Measurements from ENCODE around the gene PPA2.
A peak's percentile ranks its signal among the peaks of the same experiment; 100 is the strongest.

The PPA2 gene

DNA sequence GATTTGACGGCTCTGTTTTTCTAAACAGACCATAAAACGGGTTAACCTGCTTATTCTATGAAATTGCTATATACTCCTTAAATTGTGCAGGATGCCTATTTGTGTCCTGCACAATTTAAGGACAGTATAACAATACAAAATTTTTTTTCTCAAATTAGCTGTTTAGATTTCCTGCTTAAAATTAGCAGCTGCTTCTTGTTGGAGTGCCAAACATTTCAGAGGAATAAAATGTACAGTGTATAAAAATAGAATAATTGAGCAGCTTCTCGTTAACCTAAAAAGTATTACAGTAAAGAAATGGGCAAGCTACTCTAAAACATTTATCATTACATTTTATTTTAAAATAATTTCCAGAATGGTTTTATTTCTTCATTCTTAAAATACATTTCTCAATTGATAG is 100.5 kb downstream of the PPA2 start:
- H3K4me3 ChIP-seq (ENCODE audit: low read length) = no peak overlapping the region
- DNase-seq (ENCODE audit: low read depth) = no peak
- TF ChIP-seq, protein P1, sequence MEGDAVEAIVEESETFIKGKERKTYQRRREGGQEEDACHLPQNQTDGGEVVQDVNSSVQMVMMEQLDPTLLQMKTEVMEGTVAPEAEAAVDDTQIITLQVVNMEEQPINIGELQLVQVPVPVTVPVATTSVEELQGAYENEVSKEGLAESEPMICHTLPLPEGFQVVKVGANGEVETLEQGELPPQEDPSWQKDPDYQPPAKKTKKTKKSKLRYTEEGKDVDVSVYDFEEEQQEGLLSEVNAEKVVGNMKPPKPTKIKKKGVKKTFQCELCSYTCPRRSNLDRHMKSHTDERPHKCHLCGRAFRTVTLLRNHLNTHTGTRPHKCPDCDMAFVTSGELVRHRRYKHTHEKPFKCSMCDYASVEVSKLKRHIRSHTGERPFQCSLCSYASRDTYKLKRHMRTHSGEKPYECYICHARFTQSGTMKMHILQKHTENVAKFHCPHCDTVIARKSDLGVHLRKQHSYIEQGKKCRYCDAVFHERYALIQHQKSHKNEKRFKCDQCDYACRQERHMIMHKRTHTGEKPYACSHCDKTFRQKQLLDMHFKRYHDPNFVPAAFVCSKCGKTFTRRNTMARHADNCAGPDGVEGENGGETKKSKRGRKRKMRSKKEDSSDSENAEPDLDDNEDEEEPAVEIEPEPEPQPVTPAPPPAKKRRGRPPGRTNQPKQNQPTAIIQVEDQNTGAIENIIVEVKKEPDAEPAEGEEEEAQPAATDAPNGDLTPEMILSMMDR (conservative IDR thresholded peaks at IDR 0.05; ENCODE audit: low read depth, low read length) = no peak

DNA sequence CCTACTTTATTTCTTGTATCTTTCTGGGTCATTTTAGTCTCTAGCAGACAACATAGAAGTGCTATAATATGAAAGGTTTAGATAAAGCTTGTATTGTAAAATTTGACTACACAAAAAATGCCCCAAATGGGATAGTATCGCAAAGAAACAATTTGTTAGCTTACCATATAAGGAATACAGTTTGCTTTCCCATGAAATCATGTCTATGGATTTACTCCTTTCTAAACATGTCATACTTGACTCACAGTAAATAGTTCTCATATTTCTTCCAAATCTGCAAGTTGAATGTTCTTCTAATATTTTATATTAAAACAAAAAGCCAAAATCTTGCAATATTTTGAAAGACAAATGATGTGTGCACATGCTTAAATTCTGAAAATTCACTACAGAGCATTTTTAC is 103.9 kb downstream of the PPA2 start:
- DNase-seq (ENCODE audit: low read depth) = no peak
- TF ChIP-seq, protein P1 (conservative IDR thresholded peaks at IDR 0.05; ENCODE audit: low read depth, low read length) = no peak
- no peak overlapping the region for H3K4me3 ChIP-seq (ENCODE audit: low read length)

DNA sequence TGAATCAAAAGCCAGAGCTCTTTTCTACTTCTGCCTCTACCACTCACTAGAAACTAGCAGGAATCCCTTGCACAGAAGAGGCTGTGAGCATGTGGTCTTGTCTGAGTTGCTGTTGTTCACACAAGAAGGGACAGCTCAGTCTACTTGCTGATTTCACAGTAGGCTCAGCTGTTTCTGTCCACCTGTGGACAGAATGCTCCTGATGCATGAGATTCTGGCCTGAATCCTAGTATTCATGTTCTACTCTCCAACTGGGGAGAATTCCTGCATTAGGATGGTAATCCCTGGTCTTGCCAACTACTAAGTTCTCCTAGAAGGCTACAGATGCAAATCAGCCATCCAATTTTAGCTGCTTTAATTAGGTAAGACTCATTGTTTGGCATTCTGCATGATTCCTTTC is 112.8 kb downstream of the PPA2 start:
- no peak overlapping the region for H3K4me3 ChIP-seq (ENCODE audit: low read length)
- DNase-seq (ENCODE audit: low read depth) = no peak
- TF ChIP-seq, protein P1 (conservative IDR thresholded peaks at IDR 0.05; ENCODE audit: low read depth, low read length) = no peak

GRCh38 chr4:105357258-105357980 is 116.4 kb downstream of the PPA2 start:
- H3K4me3 ChIP-seq (ENCODE audit: low read length) = no peak overlapping the region
- no peak for DNase-seq (ENCODE audit: low read depth)
- TF ChIP-seq, protein P1 (conservative IDR thresholded peaks at IDR 0.05; ENCODE audit: low read depth, low read length) = no peak

- DNase-seq (ENCODE audit: low read depth) = no peak
- TF ChIP-seq, protein P1 (conservative IDR thresholded peaks at IDR 0.05; ENCODE audit: low read depth, low read length) = no peak
- H3K4me3 ChIP-seq (ENCODE audit: low read length) = no peak overlapping the region
These were observed 117.7 kb downstream of the PPA2 start for GRCh38 chr4:105356194-105356593.

DNA sequence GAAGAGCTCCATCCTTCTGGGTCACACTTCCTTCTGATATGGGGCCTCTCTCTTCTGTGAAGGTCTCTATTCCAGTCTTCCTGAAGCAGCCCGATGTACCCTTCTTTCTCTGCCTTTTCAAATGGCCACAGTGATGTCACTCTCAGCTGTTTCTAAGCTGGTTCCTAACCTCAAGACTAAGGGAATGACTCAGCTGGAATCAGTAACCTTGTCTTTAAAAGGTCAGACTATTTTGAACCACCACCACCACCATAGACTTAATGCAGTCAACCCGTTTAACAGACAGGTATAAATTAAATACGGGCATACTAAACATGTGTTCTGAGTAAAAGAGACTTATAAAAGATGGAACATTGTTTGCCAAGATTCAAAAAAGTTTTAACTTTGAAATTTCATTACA is 121.0 kb downstream of the PPA2 start:
- TF ChIP-seq, protein P1 (conservative IDR thresholded peaks at IDR 0.05; ENCODE audit: low read depth, low read length) = no peak
- peak; percentile 24 for DNase-seq (ENCODE audit: low read depth)
- H3K4me3 ChIP-seq (ENCODE audit: low read length) = no peak overlapping the region

GRCh38 chr4:105351861-105352260 is 122.0 kb downstream of the PPA2 start:
- no peak overlapping the region for H3K4me3 ChIP-seq (ENCODE audit: low read length)
- TF ChIP-seq, protein P1 (conservative IDR thresholded peaks at IDR 0.05; ENCODE audit: low read depth, low read length) = no peak
- DNase-seq (ENCODE audit: low read depth) = no peak

All from retinal pigment epithelial cell (primary cell).